OCI-LY3 (cell line): ENCODE data around the gene LY6G6F.

Source experiments
- CTCF ChIP-seq: fragments of 200-600, 300-600 bp; sonication (generic); IDR thresholded peaks from 2 replicates; pipeline ENCODE4 v1.5.1; 2014; ENCODE audit warnings: antibody characterized with exemption, low read length, low read depth
- EZH2phosphoT487 ChIP-seq: fragments of 200-600 bp; shearing (Covaris generic); IDR thresholded peaks from 2 replicates; pipeline ENCODE4 v1.6.1; 2018; ENCODE audit warnings: antibody characterized with exemption, mixed run types, low read depth

- TF ChIP-seq CTCF (no peak), EZH2phosphoT487 (no peak)
These were observed 47.5 kb upstream of the LY6G6F start for GRCh38 chr6:31658983-31659648.
